Measurements from ENCODE around the gene GDF11.
"Not testable (repeated sequence)": the region's sequence is repeated elsewhere in the genome, so short reads cannot be mapped to it uniquely, and the experiment has no call there.

GDF11 gene

GRCh38 chr12:55741931-55742680 is 816 bp upstream of the GDF11 start:
- DNase-seq (ENCODE audit: low read depth in 2 of 2) = no peak

GRCh38 chr12:55743406-55744339 is 751 bp downstream of the GDF11 start:
- DNase-seq (ENCODE audit: low read depth in 2 of 2) = no peak

DNA sequence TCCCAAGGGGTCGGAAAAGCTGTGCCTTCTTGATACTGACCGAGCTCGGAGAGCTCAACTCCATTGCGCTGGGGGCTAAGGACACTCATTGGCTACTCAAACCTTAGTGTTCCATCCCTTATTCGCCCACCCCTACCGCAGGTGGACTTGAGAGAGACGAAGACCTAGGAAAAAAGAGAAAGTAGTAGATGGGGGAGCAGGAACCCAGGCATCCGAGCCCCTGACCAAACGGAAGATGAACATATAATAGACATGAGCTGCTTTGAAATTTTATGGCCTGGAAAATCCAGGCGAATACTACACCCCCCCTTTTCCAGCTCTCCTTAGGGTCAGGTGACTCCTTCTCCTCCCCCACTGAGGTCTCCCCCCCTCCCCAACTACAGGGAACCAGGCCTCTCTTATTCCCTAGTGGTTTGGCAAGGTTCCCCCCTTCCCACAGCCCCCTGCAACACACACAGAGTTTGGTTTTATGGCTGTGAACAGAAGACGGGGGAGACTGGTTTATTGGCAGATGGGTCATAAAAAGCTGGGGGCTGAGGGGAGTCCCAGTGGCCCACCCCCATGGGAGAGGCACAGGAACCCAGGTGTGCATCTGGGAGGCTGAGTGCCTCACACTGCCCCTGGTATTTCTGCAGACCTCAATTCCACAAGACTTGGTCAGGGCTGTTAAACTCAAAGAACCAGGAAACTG is 1.6 kb downstream of the GDF11 start:
- DNase-seq (ENCODE audit: low read depth in 2 of 2) = no peak

GRCh38 chr12:55745361-55746173 is 2.6 kb downstream of the GDF11 start:
- DNase-seq (ENCODE audit: low read depth in 2 of 2) = no peak

DNA sequence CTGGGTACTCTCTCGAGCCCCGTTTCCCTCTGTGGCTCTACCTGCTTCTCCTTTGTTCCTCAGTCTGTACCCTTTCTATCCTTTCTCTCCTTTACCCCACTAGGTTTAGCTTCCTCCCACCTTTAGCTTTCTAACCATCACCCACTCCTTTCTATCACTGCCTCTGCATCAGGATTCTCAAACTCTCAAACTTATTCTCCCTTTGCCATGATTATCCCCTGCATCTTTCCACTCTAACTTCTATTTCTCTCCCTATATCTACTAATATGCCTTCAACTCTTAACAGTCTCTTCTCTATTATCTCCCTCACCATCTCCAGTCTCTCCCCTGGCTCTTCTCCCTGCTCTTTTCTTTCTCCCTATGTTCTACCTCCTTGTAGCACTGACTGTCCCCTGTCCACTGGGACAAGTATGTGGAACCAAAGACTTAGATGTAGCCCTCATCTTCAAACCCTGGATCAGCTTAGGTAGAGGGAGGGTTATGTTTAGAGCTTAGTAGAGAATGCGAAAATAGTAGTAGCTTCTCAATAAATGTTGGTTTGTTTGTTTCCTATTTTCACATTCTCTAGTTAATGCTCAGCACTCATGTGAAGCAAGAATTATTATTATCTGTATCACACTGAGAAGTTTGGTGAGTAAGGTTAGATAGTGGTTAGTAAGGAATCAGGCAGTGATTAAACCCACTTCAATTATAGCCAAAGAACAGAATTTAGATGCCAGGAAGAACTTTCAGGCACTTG is 3.4 kb downstream of the GDF11 start:
- DNase-seq (ENCODE audit: low read depth in 2 of 2) = no peak

- no peak for DNase-seq (ENCODE audit: low read depth in 2 of 2)
Observed at GRCh38 chr12:55746913-55747231, 4.0 kb downstream of the GDF11 start.

GRCh38 chr12:55748230-55748993 is 5.5 kb downstream of the GDF11 start:
- DNase-seq (ENCODE audit: low read depth in 2 of 2) = no peak

DNA sequence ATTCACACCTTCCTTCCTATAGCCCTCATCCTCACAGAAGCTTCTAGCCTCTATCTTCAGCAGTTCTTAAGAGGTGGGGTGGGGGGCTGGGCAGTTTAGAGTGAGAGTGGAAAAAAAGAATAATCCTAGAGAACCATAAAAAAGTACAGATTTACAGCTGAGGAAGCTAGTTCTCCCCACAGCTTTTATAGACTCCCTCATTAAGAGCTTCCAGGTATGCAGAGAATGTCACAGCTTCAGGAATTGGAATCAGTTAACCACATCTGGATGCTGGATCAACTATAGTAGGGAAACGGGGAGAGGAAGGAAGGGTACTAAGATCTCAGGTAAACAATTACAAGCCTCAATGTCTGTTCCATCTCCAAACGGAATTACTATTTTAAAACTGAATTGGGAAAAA is 12.3 kb downstream of the GDF11 start:
- DNase-seq (ENCODE audit: low read depth in 2 of 2) = no peak

- DNase-seq (ENCODE audit: low read depth in 2 of 2) = no peak
Observed at GRCh38 chr12:55757701-55758100, 14.8 kb downstream of the GDF11 start.

GRCh38 chr12:55758575-55758974 is 15.7 kb downstream of the GDF11 start:
- not testable (repeated sequence) for DNase-seq (ENCODE audit: low read depth in 2 of 2)

DNA sequence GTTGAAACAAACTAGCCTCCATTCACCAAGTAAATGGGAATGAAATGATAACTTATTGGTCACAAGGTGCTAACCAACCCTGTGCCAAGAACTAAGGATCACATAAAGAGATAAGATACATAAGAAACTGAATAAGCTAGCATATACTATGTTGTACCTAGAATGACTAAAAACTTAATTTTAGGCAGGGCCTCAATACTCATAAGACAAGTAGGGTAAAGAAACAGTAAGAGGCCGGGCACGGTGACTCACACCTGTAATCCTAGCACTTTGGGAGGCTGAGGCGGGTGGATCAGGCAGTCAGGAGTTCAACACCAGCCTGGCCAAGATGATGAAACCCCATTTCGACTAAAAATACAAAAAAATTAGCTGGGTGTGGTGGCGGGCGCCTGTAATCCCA is 17.7 kb downstream of the GDF11 start:
- DNase-seq (ENCODE audit: low read depth in 2 of 2) = no peak

DNA sequence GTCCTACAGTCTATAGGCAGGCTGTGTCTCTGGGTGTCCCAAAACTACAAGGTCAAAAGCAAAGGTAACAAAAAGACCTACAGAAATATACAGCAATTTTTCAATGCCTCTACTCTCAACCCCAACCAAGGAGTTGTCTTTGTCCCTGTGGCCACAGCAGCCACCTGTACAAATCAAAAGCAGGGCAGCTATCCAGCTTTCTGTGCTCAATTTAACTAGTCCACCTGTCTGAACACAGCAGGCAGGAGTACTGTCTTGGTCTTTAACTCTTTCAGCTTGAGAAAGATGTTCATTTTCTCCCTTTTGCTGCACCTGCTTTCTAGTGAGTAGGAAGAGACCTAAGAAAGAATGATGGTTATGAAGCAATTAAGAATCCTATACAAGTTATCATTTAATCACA is 19.7 kb downstream of the GDF11 start:
- no peak for DNase-seq (ENCODE audit: low read depth in 2 of 2)

- DNase-seq (ENCODE audit: low read depth in 2 of 2) = no peak
Observed at GRCh38 chr12:55765736-55766290, 22.9 kb downstream of the GDF11 start.

- no peak for DNase-seq (ENCODE audit: low read depth in 2 of 2)
Observed at GRCh38 chr12:55767156-55767555, 24.2 kb downstream of the GDF11 start.

- no peak for DNase-seq (ENCODE audit: low read depth in 2 of 2)
Observed at GRCh38 chr12:55771736-55772135, 28.8 kb downstream of the GDF11 start.

DNA sequence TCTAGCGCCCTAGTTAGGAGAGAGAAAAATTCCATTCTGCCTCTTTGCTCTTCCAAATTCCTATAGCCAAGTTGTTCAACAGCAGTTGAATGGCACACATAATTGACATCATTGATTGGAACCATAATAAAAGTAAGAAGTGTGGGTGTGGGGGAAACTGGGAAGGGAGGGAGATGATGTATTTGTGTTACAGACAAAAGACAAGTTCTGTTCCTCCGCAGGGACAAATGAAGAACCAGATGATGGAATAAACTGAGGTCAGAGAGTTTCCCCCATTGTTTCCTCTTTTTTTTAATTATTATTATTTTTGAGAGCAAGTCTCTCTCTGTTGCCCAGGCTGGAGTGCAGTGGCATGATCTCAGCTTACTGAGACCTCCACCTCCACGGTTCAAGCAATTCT is 34.9 kb downstream of the GDF11 start:
- no peak for DNase-seq (ENCODE audit: low read depth in 2 of 2)

- no peak for DNase-seq (ENCODE audit: low read depth in 2 of 2)
Observed at GRCh38 chr12:55780685-55781084, 37.8 kb downstream of the GDF11 start.

DNA sequence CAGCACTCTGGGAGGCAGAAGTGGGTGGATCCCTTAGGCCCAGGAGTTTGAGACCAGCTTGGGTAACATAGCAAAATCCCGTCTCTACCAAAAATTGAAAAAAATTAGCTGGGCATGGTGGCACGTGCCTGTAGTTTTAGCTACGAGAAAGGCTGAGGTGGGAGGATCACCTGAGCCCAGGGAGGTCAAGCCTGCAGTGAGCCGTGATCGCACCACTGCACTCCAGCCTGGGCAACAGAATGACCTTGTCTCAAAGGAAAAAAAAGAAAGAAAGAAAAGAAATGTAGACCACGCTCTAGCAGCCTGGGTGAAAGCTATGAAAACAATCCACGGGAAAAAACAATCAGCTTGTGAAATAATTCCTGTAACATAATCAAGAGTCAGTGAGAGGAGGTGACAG is 45.6 kb downstream of the GDF11 start:
- no peak for DNase-seq (ENCODE audit: low read depth in 2 of 2)

DNA sequence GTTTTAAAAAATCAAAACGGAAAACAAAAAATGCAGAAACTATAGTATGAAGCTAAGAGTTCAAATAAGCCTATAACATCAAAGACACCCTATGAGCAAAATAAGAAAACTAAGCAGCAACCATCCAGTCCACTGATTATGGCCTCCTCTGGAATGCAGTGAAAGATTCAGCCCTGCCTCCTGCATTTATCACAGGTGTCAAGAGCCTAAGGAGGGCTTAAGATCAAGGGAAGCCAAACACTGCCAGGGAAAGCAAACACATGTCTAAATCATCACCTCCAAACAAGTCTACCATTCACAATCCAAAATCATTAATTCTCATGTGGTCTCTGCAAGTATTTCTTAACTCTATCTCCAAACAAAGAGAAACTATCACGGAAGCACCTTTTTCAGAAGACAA is 46.2 kb downstream of the GDF11 start:
- no peak for DNase-seq (ENCODE audit: low read depth in 2 of 2)

- DNase-seq (ENCODE audit: low read depth in 2 of 2) = no peak
Observed at GRCh38 chr12:55789893-55790292, 47.0 kb downstream of the GDF11 start.
